HepG2 (cell line): Measurements from ENCODE around the gene DDAH1.

Experiments used
- ADNP ChIP-seq: sonication (generic); formaldehyde crosslinking; IDR thresholded peaks from 2 replicates; pipeline ENCODE4 v1.4.0; 2020; ENCODE audit warnings: missing genetic modification reagents
- ELF4 ChIP-seq: sonication (generic); formaldehyde crosslinking; IDR thresholded peaks from 2 replicates; pipeline ENCODE4 v1.5.0; 2020; ENCODE audit warnings: missing genetic modification reagents, mild to moderate bottlenecking, moderate library complexity, borderline replicate concordance
- EP300 ChIP-seq, 3 experiments: sonication (generic) in 1 of 3; formaldehyde crosslinking in 1 of 3; IDR thresholded peaks; 2 replicates each; pipeline versions ENCODE4 v1.5.1 to v1.6.1; 2011 to 2020; ENCODE audit warnings: low read depth in 2 of 3, low read length in 2 of 3, borderline replicate concordance in 1 of 3, improper control_type of control experiment in 1 of 3, mild to moderate bottlenecking in 1 of 3, missing genetic modification reagents in 1 of 3, moderate library complexity in 1 of 3
- EZH2 ChIP-seq: conservative IDR thresholded peaks from 2 replicates; pipeline ENCODE4 v1.6.1; 2012; ENCODE audit warnings: mild to moderate bottlenecking, low read depth, low read length, moderate library complexity
- KLF16 ChIP-seq, 2 experiments: sonication (generic) in 1 of 2; formaldehyde crosslinking in 1 of 2; IDR thresholded peaks; 2 replicates each; pipeline versions ENCODE4 v1.6.1 to v1.8.0; 2016 to 2023; ENCODE audit warnings: missing genetic modification reagents in 2 of 2, missing compliant biosample characterization in 1 of 2
- POLR2A ChIP-seq, 2 experiments: IDR thresholded peaks; 2 replicates each; pipeline ENCODE4 v1.6.1; 2011; ENCODE audit warnings: low read depth in 2 of 2, low read length in 2 of 2, mild to moderate bottlenecking in 1 of 2, moderate library complexity in 1 of 2; ENCODE audit not compliant: insufficient read depth in 1 of 2
- POLR2AphosphoS5 ChIP-seq: IDR thresholded peaks from 2 replicates; pipeline ENCODE4 v1.6.1; 2012; ENCODE audit warnings: low read depth, low read length

GRCh38 chr1:85277802-85278201 lies 187.2 kb downstream of the DDAH1 start:
- TF ChIP-seq ADNP (CRISPR knock-in tag) = no peak
- no peak for TF ChIP-seq POLR2AphosphoS5
- no peak for TF ChIP-seq KLF16 (CRISPR knock-in tag; IDR thresholded peaks at IDR 0.05)
- no peak for TF ChIP-seq ELF4 (CRISPR knock-in tag)
- no peak for TF ChIP-seq POLR2A (IDR thresholded peaks at IDR 0.05; ENCODE audit: insufficient read depth in 1 of 2, low read depth in 2 of 2, low read length in 2 of 2)
- TF ChIP-seq EP300 (IDR thresholded peaks at IDR 0.05; ENCODE audit: low read depth in 2 of 2, low read length in 2 of 2) = no peak
- TF ChIP-seq EP300 (CRISPR knock-in tag; IDR thresholded peaks at IDR 0.05; ENCODE audit: borderline replicate concordance) = no peak
- TF ChIP-seq EZH2 = no peak
